Adrenal gland (tissue), 5 donors: Measurements from ENCODE around the gene NPVF.

Experiments used
- CTCF ChIP-seq, 6 experiments: fragments of 450-650 bp in 4 of 6; fragments of 200-600 bp in 2 of 6; sonication (generic) in 1 of 6; IDR thresholded peaks; 1 replicate in 5 of 6; 2 replicates in 1 of 6; pipeline versions ENCODE4 v1.5.1 to v1.8.0; 2016 to 2021; ENCODE audit warnings: antibody characterized with exemption in 6 of 6, mild to moderate bottlenecking in 2 of 6, moderate library complexity in 1 of 6
- POLR2A ChIP-seq, 2 donors: fragments of 450-650 bp; IDR thresholded peaks; one replicate each; pipeline ENCODE4 v1.6.1; 2017; ENCODE audit warnings: antibody characterized with exemption in 2 of 2, mild to moderate bottlenecking in 2 of 2, moderate library complexity in 1 of 2
- donor health status: DM: no; HTN: no; CAD: no.

- no peak for TF ChIP-seq CTCF (IDR thresholded peaks at IDR 0.05)
- TF ChIP-seq POLR2A (IDR thresholded peaks at IDR 0.05) = no peak
Observed at GRCh38 chr7:25228386-25228785, at the start of gene NPVF.
